ENCODE results near the gene CHST11.

GRCh38 chr12:104549815-104550480, 93.2 kb downstream of the CHST11 start:
- TF ChIP-seq EZH2 (IDR thresholded peaks at IDR 0.05; ENCODE audit: borderline replicate concordance, low read depth, low read length, poor library complexity, severe bottlenecking) (no peak), CTCF (conservative IDR thresholded peaks at IDR 0.05; ENCODE audit: low read depth, low read length) (no peak)

Data from A673 (cell line).